GM12872 (cell line): Measurements from ENCODE around the gene HCN2.
A peak's percentile ranks its signal among the peaks of the same experiment; 100 is the strongest.

Experiments used
- TF ChIP-seq, protein P1 (sequence below): IDR thresholded peaks from 3 replicates; pipeline ENCODE4 v1.5.1; 2011; ENCODE audit warnings: low read depth, mild to moderate bottlenecking, low read length, moderate library complexity; ENCODE audit not compliant: insufficient read depth

HCN2 gene

GRCh38 chr19:583198-583967 lies 6.3 kb upstream of the HCN2 start:
- TF ChIP-seq, protein P1, sequence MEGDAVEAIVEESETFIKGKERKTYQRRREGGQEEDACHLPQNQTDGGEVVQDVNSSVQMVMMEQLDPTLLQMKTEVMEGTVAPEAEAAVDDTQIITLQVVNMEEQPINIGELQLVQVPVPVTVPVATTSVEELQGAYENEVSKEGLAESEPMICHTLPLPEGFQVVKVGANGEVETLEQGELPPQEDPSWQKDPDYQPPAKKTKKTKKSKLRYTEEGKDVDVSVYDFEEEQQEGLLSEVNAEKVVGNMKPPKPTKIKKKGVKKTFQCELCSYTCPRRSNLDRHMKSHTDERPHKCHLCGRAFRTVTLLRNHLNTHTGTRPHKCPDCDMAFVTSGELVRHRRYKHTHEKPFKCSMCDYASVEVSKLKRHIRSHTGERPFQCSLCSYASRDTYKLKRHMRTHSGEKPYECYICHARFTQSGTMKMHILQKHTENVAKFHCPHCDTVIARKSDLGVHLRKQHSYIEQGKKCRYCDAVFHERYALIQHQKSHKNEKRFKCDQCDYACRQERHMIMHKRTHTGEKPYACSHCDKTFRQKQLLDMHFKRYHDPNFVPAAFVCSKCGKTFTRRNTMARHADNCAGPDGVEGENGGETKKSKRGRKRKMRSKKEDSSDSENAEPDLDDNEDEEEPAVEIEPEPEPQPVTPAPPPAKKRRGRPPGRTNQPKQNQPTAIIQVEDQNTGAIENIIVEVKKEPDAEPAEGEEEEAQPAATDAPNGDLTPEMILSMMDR: no peak

- TF ChIP-seq, protein P1: no peak
Observed at GRCh38 chr19:583968-584239, 5.8 kb upstream of the HCN2 start.

GRCh38 chr19:584240-585001 lies 5.3 kb upstream of the HCN2 start:
- TF ChIP-seq, protein P1: peak; percentile 98

DNA sequence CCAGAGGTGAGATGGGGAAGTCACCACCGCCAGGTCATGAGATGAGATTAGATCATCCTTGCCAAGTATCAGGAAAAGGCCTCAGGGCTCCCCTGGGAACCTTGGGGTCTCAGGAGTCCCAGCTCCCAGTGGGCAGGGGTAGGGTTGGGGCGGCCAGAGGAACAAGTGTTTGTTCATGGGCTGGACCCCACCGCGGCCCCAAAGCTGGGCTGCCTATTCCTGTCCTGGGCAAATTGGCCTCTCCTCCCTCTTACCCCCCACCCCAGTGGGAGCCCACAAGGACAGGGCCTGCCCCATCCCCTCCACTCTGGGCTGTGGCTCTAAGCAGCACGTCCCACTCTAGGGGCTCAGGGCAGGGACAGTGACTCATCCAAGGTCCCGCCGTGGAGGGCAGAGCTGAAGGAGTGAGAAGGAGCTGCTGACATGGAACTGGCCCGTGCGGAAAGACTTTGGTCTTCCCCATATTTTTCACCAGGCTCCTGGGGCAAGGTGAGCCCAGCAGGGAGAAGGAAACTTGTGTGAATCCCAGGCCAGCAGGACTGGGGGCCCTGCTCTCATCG lies 4.0 kb upstream of the HCN2 start:
- TF ChIP-seq, protein P1: no peak

GRCh38 chr19:588093-588740 lies 1.5 kb upstream of the HCN2 start:
- TF ChIP-seq, protein P1: peak; percentile 53

- TF ChIP-seq, protein P1: no peak
Observed at GRCh38 chr19:588741-589692, 664 bp upstream of the HCN2 start.

- TF ChIP-seq, protein P1: no peak
Observed at GRCh38 chr19:590396-590745, 690 bp downstream of the HCN2 start.
